ENCODE measurements around the gene PDXDC1.
"Not testable (repeated sequence)": the region's sequence is repeated elsewhere in the genome, so short reads cannot be mapped to it uniquely, and the experiment has no call there.

Gene PDXDC1

GRCh38 chr16:15016951-15017580 lies 42.2 kb downstream of the PDXDC1 start:
- H3K4me3 ChIP-seq (replicated peaks; ENCODE audit: insufficient read depth, low read length); H3K27ac ChIP-seq (replicated peaks); H3K27me3 ChIP-seq (ENCODE audit: insufficient read depth, poor library complexity, severe bottlenecking); DNase-seq (ENCODE audit: low read depth in 1 of 2, low spot score in 1 of 2): not testable (repeated sequence)

GRCh38 chr16:15021429-15021828 lies 46.6 kb downstream of the PDXDC1 start:
- H3K27ac ChIP-seq (replicated peaks); H3K27me3 ChIP-seq (ENCODE audit: insufficient read depth, poor library complexity, severe bottlenecking); DNase-seq (ENCODE audit: low read depth in 1 of 2, low spot score in 1 of 2); H3K4me3 ChIP-seq (replicated peaks; ENCODE audit: insufficient read depth, low read length): not testable (repeated sequence)

GRCh38 chr16:15022194-15022593 lies 47.4 kb downstream of the PDXDC1 start:
- DNase-seq (ENCODE audit: low read depth in 1 of 2, low spot score in 1 of 2) = peak in 1 of 2 experiments; percentile 52
- not testable (repeated sequence) for H3K4me3 ChIP-seq (replicated peaks; ENCODE audit: insufficient read depth, low read length); H3K27ac ChIP-seq (replicated peaks); H3K27me3 ChIP-seq (ENCODE audit: insufficient read depth, poor library complexity, severe bottlenecking)
- peak; percentile 50 for TF ChIP-seq CTCF (IDR thresholded peaks at IDR 0.05; ENCODE audit: insufficient read depth, low read length)

GRCh38 chr16:15023381-15024077 lies 48.7 kb downstream of the PDXDC1 start:
- H3K27me3 ChIP-seq (ENCODE audit: insufficient read depth, poor library complexity, severe bottlenecking); H3K27ac ChIP-seq (replicated peaks); H3K4me3 ChIP-seq (replicated peaks; ENCODE audit: insufficient read depth, low read length); DNase-seq (ENCODE audit: low read depth in 1 of 2, low spot score in 1 of 2): not testable (repeated sequence)

- H3K4me3 ChIP-seq (replicated peaks; ENCODE audit: insufficient read depth, low read length); H3K27me3 ChIP-seq (ENCODE audit: insufficient read depth, poor library complexity, severe bottlenecking); H3K27ac ChIP-seq (replicated peaks); DNase-seq (ENCODE audit: low read depth in 1 of 2, low spot score in 1 of 2): not testable (repeated sequence)
Observed at GRCh38 chr16:15024858-15025199, 50.0 kb downstream of the PDXDC1 start.

- H3K27me3 ChIP-seq (ENCODE audit: insufficient read depth, poor library complexity, severe bottlenecking); DNase-seq (ENCODE audit: low read depth in 1 of 2, low spot score in 1 of 2); H3K4me3 ChIP-seq (replicated peaks; ENCODE audit: insufficient read depth, low read length); H3K27ac ChIP-seq (replicated peaks): not testable (repeated sequence)
Observed at GRCh38 chr16:15025234-15025951, 50.6 kb downstream of the PDXDC1 start.

- not testable (repeated sequence) for H3K4me3 ChIP-seq (replicated peaks; ENCODE audit: insufficient read depth, low read length); H3K27me3 ChIP-seq (ENCODE audit: insufficient read depth, poor library complexity, severe bottlenecking); DNase-seq (ENCODE audit: low read depth in 1 of 2, low spot score in 1 of 2); H3K27ac ChIP-seq (replicated peaks)
Observed at GRCh38 chr16:15027051-15027450, 52.2 kb downstream of the PDXDC1 start.

- H3K27ac ChIP-seq (replicated peaks); H3K27me3 ChIP-seq (ENCODE audit: insufficient read depth, poor library complexity, severe bottlenecking); DNase-seq (ENCODE audit: low read depth in 1 of 2, low spot score in 1 of 2); H3K4me3 ChIP-seq (replicated peaks; ENCODE audit: insufficient read depth, low read length): not testable (repeated sequence)
Observed at GRCh38 chr16:15027503-15028344, 52.9 kb downstream of the PDXDC1 start.

- DNase-seq (ENCODE audit: low read depth in 1 of 2, low spot score in 1 of 2); H3K4me3 ChIP-seq (replicated peaks; ENCODE audit: insufficient read depth, low read length); H3K27me3 ChIP-seq (ENCODE audit: insufficient read depth, poor library complexity, severe bottlenecking); H3K27ac ChIP-seq (replicated peaks): not testable (repeated sequence)
Observed at GRCh38 chr16:15028345-15028715, 53.5 kb downstream of the PDXDC1 start.

GRCh38 chr16:15028801-15029698 lies 54.2 kb downstream of the PDXDC1 start:
- not testable (repeated sequence) for H3K4me3 ChIP-seq (replicated peaks; ENCODE audit: insufficient read depth, low read length); H3K27me3 ChIP-seq (ENCODE audit: insufficient read depth, poor library complexity, severe bottlenecking); H3K27ac ChIP-seq (replicated peaks); DNase-seq (ENCODE audit: low read depth in 1 of 2, low spot score in 1 of 2)

Data from HL-60 (cell line).